ENCODE data around the gene FAM133A.

The FAM133A gene

DNA sequence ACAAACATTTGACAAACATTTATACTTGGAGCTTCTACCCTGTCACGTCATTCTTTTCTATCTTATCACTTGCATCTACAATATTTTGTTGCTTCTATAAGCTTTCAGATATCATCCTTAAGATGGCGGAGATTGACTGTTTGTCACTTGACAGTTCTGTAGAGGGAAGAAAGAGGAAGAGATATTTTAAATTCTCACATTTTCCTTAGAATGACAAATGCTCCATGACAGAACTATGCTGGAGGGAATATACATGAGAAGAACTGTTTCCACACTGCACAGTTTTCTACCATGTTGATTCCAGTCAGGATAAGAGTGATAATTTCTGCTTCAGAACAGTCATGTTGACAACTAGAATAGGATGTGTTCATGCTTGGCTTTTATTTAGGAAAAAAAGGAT lies 29.7 kb downstream of the FAM133A start:
- no peak for DNase-seq (ENCODE audit: low read depth)
- no peak overlapping the region for H3K4me3 ChIP-seq (ENCODE audit: control insufficient read depth, low read depth, low read length)
- TF ChIP-seq, protein P1, sequence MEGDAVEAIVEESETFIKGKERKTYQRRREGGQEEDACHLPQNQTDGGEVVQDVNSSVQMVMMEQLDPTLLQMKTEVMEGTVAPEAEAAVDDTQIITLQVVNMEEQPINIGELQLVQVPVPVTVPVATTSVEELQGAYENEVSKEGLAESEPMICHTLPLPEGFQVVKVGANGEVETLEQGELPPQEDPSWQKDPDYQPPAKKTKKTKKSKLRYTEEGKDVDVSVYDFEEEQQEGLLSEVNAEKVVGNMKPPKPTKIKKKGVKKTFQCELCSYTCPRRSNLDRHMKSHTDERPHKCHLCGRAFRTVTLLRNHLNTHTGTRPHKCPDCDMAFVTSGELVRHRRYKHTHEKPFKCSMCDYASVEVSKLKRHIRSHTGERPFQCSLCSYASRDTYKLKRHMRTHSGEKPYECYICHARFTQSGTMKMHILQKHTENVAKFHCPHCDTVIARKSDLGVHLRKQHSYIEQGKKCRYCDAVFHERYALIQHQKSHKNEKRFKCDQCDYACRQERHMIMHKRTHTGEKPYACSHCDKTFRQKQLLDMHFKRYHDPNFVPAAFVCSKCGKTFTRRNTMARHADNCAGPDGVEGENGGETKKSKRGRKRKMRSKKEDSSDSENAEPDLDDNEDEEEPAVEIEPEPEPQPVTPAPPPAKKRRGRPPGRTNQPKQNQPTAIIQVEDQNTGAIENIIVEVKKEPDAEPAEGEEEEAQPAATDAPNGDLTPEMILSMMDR (conservative IDR thresholded peaks at IDR 0.05; ENCODE audit: control insufficient read depth, insufficient read depth, low read depth, low read length) = no peak

GRCh38 chrX:93711076-93711475 lies 37.1 kb downstream of the FAM133A start:
- DNase-seq (ENCODE audit: low read depth) = no peak
- TF ChIP-seq, protein P1 (conservative IDR thresholded peaks at IDR 0.05; ENCODE audit: control insufficient read depth, insufficient read depth, low read depth, low read length) = no peak
- H3K4me3 ChIP-seq (ENCODE audit: control insufficient read depth, low read depth, low read length) = no peak overlapping the region

DNA sequence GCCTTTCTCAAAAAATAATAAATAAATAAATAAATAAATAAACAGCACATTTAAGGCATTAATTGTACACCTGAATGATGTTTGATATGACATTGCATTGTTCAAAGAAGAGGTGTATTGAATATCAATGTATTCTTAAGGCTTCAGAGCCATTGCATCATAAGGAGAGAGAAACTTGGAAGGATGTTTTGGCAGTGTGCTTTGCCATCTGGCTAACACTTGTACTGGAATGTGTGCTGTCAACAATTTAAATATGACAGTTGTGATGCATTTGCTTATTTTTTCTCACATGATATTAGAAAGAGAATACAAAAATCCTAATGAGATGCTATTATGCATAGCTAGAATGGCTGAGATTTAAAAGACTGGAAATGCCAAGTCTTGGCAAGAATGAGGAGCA lies 67.8 kb downstream of the FAM133A start:
- TF ChIP-seq, protein P1 (conservative IDR thresholded peaks at IDR 0.05; ENCODE audit: control insufficient read depth, insufficient read depth, low read depth, low read length) = no peak
- H3K4me3 ChIP-seq (ENCODE audit: control insufficient read depth, low read depth, low read length) = no peak overlapping the region
- no peak for DNase-seq (ENCODE audit: low read depth)

GRCh38 chrX:93760163-93760562 lies 86.2 kb downstream of the FAM133A start:
- TF ChIP-seq, protein P1 (conservative IDR thresholded peaks at IDR 0.05; ENCODE audit: control insufficient read depth, insufficient read depth, low read depth, low read length) = no peak
- no peak overlapping the region for H3K4me3 ChIP-seq (ENCODE audit: control insufficient read depth, low read depth, low read length)
- no peak for DNase-seq (ENCODE audit: low read depth)
